GM18498 (cell line): Measurements from ENCODE around the gene MED16.
"Not testable (repeated sequence)": the region's sequence is repeated elsewhere in the genome, so short reads cannot be mapped to it uniquely, and the experiment has no call there.

Experiments
- ATAC-seq: cut with Tn5 transposase; IDR thresholded peaks from one replicate; pipeline ENCODE4 v1.9.1; 2021; ENCODE audit warnings: mild to moderate bottlenecking, moderate library complexity; ENCODE audit not compliant: unreplicated experiment

MED16 gene

DNA sequence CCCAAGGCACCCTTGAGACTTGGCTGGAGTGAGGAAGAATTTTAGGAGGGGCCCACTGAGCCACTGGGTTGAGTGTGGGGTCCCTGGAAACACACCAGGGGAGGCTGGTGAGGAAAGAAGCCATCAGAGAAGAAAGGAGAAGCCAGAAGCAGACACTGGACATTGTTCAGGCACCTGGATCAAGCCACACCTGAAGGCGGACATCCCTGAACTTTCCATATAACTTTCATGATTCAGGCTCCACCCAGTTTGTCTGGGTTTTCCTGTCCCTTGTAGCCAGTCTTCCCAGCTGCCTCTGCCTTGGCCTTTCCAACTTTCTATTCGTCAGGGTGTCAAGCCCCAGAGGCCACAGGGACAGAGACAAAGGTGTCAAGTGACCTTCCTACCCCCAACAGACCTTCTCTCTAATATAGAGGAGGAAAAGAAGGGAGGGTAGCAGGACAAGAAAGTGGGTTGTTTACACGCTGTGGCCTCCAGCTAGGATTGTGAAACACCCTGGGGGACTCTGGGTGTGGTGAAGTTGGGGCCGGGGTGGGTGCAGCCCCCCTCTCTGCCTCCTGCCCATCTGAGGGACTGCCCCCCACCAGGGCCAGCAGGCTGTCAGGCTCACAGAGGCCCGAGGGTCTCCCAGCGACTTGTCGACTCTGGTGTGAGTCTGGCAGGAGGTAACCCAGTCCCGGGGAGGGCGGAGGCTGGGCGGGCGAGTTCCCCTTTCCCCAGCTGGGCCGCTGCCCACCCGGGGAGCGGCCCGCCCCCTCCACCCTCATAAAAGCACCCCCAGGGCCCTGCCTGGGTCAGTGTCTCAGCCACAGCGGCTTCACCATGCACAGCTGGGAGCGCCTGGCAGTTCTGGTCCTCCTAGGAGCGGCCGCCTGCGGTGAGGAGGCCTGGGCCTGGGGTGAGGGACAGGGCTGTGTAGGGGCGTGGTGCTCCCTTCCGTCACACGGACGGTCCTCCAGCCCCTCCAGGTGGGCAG, 33.8 kb downstream of the MED16 start, which contains the start of gene CFD:
Gene CFD, plus strand, starts transcription at position 797 of the 976 bp plus-strand sequence. Its CDS starts 26 bp downstream, at position 823.
- ATAC-seq, result no peak

GRCh38 chr19:858284-858683, 34.7 kb downstream of the MED16 start:
- ATAC-seq, result no peak

DNA sequence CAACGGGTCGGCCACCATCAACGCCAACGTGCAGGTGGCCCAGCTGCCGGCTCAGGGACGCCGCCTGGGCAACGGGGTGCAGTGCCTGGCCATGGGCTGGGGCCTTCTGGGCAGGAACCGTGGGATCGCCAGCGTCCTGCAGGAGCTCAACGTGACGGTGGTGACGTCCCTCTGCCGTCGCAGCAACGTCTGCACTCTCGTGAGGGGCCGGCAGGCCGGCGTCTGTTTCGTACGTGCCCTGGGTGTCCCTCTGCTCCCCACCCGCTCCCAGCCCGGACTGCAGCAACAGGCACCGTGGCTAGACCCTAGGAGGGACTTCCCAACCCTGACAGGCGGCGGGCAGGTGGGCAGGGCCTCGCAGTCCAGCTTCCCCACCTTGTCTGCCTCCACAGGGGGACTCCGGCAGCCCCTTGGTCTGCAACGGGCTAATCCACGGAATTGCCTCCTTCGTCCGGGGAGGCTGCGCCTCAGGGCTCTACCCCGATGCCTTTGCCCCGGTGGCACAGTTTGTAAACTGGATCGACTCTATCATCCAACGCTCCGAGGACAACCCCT, 37.3 kb downstream of the MED16 start:
- no peak for ATAC-seq

- ATAC-seq, result no peak
Observed at GRCh38 chr19:855142-855541, 37.8 kb downstream of the MED16 start.

GRCh38 chr19:854549-854948, 38.4 kb downstream of the MED16 start:
- ATAC-seq, result no peak

DNA sequence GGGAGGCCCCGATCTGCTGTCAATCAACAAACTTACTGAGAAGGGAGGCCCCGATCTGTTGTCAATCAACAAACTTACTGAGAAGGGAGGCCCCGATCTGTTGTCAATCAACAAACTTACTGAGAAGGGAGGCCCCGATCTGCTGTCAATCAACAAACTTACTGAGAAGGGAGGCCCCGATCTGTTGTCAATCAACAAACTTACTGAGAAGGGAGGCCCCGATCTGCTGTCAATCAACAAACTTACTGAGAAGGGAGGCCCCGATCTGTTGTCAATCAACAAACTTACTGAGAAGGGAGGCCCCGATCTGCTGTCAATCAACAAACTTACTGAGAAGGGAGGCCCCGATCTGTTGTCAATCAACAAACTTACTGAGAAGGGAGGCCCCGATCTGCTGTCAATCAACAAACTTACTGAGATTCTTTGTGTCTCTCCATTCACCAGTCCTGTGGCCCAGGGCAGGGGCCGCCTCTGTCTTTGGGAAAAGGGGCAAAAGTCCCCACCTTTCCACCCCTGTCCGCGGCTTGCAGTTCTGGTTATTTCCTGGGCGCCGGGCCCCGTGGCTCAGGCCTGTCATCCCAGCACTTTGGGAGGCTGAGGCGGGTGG, 39.3 kb downstream of the MED16 start:
- not testable (repeated sequence) for ATAC-seq

DNA sequence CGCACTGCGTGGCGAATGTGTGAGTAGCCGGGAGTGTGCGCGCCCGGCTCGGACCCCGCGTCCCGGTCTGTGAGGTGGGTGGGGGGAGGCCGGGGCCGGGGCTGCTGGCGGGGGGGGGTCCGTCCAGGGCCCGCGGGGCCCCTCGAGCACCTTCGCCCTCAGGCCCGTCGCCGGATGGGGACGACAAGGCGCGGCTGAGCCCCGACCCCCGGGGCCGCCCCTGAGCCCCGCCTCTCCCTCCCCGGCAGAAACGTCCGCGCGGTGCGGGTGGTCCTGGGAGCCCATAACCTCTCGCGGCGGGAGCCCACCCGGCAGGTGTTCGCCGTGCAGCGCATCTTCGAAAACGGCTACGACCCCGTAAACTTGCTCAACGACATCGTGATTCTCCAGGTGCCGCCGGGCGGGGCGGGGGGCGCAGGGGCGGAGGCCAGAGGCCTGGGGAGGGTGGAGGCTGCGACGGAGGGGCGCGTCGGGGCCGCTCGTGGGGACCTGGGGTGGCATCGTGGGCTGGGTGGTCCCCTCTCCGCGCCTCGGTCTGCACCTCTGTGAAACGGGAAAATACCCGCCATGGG, 39.9 kb downstream of the MED16 start:
- no peak for ATAC-seq

DNA sequence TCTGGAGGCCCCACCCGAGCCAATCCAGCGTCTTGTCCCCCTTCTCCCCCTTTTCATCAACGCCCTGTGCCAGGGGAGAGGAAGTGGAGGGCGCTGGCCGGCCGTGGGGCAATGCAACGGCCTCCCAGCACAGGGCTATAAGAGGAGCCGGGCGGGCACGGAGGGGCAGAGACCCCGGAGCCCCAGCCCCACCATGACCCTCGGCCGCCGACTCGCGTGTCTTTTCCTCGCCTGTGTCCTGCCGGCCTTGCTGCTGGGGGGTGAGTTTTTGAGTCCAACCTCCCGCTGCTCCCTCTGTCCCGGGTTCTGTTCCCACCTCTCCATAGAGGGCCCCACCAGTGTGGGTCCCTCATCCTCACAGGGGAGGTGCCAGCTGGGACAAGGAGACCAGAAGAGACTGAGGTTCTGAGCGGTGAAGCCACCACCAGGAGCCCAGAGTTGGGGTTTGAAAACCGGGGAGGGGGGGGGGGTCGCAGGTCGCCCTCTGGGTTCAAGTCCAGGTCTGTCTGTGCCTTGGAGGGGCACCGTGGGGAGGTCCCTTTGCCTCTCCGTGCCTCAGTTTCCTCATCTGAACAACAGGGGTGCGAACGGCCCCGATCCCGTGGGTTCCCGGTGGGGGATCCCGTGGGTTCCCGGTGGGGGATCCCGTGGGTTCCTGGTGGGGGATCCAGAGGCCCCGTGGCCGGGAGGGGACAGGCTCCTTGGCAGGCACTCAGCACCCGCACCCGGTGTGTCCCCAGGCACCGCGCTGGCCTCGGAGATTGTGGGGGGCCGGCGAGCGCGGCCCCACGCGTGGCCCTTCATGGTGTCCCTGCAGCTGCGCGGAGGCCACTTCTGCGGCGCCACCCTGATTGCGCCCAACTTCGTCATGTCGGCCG, 40.6 kb downstream of the MED16 start, which contains the start of gene ELANE:
Gene ELANE, plus strand, starts transcription at position 168 of the 878 bp plus-strand sequence. Its CDS starts 26 bp downstream, at position 194.
- no peak for ATAC-seq

DNA sequence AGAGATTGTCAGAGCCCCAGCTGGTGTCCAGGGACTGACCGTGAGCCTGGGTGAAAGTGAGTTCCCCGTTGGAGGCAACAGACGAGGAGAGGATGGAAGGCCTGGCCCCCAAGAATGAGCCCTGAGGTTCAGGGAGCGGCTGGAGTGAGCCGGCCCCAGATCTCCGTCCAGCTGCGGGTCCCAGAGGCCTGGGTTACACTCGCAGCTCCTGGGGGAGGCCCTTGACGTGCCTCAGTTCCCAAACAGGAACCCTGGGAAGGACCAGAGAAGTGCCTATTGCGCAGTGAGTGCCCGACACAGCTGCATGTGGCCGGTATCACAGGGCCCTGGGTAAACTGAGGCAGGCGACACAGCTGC, 42.0 kb downstream of the MED16 start:
- ATAC-seq, result no peak

DNA sequence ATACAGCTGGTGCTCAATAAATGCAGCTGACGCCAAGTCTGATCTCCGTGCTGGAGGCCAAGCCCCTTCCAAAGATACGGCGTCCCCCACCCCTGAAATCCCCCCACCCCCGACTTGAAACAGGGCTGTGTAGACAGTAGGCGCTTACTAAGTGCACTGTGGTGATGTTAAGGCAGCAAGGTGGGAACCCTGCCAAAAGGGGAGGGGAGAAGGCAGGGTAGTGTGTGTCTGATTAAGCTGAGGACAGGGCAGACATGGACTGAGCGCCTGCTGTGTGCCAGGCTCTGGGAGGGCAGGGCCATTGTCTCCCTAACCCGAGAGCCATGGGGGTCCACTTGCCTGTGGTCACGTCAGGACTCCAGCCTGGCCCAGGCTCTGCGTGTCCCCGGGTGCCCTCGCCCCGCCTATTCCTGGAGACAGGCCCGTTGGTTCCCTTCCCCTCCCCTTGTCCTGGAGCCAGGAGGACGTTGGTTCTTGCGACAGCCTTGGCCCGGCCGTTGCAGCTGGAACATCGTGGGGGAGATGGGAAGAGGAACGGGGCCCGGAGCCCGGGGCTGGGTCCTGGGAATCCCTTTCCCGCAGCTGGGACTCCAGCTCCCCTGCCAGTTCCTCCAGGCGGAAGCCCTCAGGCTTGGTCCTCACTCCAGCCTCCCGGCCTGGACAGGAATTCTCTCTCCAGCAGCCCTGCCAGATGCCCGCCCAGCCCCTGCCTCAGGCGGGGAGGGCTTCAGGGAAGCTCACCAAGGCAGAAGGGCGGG, 42.6 kb downstream of the MED16 start:
- no peak for ATAC-seq

- ATAC-seq, result not testable (repeated sequence)
Observed at GRCh38 chr19:849195-849594, 43.8 kb downstream of the MED16 start.

GRCh38 chr19:848386-848921, 44.5 kb downstream of the MED16 start:
- ATAC-seq, result no peak

GRCh38 chr19:845707-846521, 47.1 kb downstream of the MED16 start:
- ATAC-seq, result no peak

DNA sequence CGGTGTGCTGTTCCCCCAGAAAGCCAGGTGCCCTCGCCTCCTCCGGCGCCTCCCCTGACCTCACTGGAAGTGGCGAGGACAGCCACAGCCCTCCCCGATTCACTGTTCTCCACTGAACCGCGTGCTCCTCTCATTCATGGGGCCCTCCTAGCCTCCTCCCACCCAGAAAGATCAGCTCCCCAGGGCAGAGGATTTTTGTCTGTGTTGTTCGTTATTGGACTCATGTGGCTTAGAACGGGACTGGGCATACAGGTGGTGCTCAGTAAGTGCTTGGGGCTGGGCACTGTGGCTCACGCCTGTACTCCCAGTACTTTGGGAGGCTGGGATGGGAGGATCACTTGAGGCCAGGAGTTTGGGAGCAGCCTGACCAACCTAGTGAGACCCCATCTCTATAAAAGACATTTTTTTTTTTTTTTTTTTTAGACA, 48.4 kb downstream of the MED16 start:
- no peak for ATAC-seq

DNA sequence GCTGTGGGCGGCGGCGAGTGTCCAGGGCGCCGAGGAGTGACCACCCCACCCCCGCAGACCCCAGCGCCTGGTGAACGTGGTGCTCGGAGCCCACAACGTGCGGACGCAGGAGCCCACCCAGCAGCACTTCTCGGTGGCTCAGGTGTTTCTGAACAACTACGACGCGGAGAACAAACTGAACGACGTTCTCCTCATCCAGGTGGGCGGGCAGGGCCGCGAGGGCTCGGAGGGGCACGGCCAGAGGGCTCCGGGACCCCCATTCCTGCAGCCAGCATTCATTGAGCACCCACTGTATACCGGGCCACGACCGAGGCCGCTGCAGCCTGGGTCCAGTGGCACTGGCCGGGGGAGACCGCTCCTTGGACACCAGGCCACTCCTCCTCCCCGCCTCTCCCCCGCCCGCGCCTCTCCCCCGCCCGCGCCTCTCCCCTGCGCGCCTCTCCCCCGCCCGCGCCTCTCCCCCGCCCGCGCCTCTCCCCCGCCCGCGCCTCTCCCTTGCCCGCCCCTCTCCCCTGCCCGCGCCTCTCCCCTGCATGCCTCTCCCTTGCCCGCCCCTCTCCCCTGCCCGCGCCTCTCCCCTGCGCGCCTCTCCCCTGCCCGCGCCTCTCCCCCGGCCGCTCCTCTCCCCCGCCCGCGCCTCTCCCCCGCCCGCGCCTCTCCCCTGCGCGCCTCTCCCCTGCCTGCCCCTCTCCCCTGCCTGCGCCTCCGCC, 49.0 kb downstream of the MED16 start:
- ATAC-seq, result no peak

DNA sequence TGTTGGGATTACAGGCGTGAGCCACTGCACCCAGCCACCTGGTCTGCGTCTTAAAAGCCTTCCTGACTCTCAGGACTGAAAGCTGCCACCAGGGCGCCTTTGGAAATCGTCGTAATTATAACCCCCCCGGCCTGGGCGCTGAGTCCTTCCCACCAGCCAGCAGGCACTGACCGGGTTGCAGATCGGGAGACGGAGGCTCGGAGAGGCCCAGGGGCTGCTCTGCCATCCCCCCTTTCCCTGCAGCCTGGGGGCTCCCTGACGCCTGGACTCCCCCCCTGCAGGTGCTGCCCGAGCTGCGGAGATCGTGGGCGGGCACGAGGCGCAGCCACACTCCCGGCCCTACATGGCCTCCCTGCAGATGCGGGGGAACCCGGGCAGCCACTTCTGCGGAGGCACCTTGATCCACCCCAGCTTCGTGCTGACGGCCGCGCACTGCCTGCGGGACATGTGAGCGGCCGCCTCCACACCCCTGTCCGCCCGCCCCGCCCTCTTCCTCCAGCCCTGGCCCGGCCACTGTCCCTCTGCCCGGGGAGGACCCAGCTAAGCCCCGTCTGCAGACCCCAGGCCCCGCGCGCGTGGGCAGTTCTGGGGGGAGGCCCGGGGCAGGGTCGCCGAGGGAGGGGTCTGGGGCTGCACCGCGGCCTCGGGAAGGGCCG, 49.7 kb downstream of the MED16 start:
- ATAC-seq, result no peak

DNA sequence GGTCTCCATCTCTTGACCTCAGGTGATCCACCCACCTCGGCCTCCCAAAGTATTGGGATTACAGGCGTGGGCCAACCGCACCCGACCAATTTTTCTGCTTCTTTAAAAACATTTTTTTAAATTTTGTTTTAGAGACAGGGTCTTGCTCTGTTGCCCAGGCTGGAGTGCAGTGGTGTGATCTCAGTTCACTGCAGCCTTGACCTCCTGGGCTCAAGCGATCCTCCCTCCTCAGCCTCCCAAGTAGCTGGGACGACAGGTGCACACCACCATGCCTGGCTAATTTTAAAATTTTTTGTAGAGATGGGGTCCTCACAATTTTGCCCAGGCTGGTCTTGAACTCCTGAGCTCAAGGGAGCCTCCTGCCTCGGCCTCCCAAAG, 50.2 kb downstream of the MED16 start:
- ATAC-seq, result not testable (repeated sequence)
